Daoy (cell line): ENCODE measurements around the gene RABEP1. TPM values are rescaled to one million over a fixed set of nuclear protein-coding genes. Genes with fewer than 3 reads are reported as not detected.
A peak's percentile ranks its signal among the peaks of the same experiment; 100 is the strongest.

Source experiments
- DNase-seq: peaks from one replicate; pipeline ENCODE4 v3.0.0-alpha.2; 2015; ENCODE audit warnings: low read depth
- total RNA-seq: library from RNA; depleted of rRNA; stranded (reverse); fragments of >200 nt; shearing (Covaris generic); gene quantifications from 2 replicates; pipeline ENCODE4 v1.2.3, GENCODE V29; 2014

The RABEP1 gene
- total RNA-seq, 1 experiment from 2014 or later: 45.7 TPM

DNA sequence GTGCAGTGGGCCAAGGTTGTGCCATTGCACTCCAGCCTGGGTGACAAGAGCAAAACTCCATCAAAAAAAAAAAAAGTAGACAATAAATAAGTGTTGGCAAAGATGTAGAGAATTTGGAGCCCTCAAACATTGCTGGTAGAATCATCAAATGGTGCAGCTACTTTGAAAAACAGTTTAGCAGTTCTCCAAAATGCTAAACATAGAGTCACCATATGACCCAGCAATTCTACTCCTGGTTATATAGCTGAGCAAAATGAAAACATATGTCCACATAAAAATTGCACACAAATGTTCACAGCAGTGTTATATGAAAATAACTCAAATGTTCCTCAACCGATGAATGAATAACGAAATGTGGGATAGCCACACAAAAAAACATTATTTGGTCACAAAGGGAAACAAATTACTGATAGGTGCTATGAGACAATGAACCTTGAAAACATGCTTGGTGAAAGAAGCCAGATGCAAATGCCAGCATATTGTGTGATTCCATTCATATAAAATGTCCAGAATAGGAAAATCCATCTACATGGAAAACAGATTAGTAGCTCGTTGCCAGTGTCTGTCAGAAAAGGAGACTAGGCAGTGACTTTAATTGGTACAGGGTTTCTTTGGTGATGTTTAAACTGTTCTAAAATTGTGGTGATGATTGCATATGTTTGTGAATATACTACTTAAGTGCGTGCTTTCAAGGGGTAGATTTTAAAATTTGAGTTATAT, 12.7 kb upstream of the RABEP1 start:
- DNase-seq: no peak

DNA sequence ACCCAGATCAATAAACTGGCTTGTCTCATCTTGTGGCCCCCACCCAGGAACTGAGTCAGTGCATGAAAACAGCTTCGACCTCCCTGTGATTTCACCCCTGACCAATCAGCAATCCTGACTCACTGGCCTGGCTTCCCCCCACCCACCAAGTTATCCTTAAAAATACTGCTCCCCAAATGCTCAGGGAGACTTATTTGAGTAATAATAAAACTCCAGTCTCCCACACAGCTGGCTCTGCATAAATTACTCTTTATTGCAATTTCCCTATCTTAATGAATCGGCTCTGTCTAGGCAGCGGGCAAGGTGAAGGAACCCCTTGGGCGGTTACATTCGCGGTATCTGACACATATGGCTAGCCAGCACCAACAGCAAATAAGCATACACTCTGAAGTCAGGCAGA, 9.8 kb upstream of the RABEP1 start:
- DNase-seq: peak; percentile 20

DNA sequence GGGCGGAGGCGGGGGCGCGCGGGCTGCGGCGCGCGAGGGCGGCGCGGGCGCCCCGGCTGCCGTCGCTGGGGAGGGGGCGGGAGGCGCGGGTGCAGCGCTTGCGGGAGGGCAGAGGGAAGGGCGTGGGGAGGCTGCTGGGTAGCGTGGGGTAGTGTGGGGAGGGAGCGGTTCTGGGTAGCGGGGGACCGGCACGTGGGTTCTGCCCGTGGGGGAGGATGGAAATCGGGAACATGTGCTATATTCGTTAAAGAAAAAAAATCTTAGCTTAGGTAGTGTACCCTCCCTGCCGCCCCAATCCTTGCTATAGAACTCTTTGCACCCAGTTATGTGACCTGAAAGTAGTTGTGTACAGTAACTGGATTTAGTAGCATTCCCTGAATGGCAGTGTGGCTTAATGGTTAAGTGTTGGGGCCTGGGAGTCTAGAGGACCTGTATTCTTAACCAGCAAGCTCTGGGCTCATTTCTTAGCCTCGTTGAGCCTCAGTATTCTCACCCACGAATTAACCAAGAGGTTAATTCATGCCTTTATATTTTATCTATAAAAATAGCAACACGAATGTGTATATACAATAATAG, 646 bp downstream of the RABEP1 start:
- peak; percentile 23 for DNase-seq

DNA sequence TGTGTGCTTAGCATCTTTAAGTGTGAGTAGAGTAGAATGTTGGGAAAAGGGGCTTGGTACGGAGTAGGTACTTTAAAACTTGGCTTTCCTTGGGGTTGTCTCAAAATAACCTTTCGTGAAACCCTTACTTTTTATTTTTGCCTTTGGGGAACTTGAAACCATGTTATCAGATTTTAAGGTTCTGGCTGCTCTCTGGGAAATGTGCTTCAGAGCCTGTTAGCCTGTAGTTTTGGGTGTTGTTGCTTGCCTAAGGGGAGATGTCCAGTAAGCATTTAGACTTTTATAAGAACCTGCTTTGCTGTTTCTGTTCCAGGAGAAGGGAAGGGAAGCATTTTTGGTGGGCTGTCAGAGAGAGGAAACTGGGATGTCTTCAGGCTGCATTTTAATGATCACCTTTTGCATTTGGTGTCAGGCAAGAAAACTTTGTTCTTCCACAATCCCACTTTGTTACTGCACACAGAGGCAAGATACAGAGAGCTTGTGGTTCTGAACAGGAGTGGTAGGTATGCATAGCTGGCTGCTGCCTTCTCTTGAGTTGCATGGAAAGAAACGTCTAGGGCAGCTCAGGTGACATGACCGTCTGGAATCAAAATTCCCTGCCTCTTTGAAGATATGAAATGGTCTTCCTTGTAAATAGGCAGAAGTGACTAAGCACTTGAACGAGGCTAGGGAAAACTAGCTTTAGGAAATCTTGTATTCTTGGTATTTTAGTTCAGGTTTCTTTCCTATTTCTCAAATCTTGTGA, 1.7 kb downstream of the RABEP1 start:
- no peak for DNase-seq

DNA sequence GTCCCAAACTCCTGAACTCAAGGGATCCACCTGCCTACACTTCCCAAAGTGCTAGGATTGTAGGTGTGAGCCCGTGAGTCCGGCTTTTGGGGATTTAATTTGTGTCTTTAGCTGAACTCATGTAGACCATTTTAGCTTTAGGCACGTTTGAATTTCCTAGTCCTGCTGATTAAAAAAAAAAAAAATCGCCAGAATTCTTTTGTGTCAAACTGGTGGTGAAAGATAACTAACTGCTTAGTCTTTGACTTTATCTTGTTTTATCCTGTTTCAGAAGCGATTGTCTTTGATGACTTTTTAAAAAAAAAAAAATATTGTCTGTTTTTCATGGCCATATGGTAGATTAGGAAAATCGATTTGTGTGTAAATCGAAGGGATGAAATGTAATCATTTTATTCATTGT, 2.6 kb downstream of the RABEP1 start:
- DNase-seq: no peak

DNA sequence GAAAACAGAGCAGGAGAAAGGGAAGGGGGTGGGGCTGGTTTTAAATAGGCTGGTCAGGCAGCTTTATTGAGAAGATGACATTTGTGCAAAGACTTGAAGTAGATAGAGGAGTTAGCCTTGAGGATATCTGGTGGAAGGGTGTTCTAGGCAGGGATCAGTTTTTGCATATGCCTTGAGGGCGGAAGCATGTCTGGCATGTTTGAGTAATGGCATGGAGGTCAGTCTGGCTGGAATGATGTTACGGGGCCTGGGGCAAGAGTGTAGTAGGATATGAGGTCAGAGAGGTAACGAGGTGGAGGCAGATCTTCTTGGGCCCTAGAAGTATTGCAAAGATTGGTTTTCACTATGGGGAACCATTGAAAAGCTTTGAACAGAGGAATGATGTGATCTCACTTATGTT, 4.8 kb downstream of the RABEP1 start:
- DNase-seq: no peak

DNA sequence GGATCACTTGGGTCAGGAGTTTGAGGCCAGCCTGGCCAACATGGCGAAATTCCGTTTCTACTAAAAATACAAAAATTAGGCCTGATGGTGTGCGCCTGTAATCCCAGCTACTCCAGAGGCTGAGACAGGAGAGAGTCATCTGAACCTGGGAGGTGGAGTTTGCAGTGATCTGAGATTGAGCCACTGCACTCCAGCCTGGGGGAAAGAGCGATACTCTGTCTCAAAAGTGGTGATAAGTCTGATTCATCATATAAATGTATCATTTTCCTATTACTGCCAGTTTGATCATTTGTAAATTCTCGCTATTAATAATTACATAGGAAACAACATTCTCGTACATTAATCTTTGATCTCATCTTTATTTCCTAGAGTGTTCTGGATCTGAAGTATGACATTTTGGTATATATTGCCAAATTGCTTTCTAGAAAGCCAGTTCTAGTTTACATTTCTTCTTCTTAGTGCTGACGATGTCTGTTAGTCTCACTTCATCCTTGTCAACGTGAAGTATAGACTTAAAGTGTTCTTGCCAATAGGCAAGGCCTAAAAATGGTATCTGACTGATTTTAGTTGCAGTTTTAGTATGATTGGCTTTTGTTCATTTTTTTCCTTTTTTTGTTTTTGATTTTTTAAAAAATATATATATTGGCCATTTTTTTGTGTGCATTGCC, 9.7 kb downstream of the RABEP1 start:
- no peak for DNase-seq

DNA sequence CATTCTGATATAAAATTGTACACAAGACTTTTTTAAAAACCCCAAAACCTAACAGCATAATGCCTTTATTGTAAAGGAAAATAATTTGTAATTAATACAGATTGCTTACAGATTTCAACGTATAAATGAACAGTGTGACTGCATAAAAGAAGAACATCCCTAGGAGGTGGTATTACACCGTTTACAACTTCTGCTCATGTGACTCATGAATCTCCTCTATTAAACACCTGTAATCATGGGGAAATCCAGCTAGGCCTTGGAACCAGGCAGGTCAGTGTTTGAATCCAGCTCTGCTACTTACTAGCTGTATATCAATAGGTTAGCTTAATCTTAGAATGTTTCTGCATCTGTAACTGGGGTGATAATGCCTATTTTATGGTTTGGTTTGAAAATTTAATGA, 15.2 kb downstream of the RABEP1 start:
- no peak for DNase-seq

DNA sequence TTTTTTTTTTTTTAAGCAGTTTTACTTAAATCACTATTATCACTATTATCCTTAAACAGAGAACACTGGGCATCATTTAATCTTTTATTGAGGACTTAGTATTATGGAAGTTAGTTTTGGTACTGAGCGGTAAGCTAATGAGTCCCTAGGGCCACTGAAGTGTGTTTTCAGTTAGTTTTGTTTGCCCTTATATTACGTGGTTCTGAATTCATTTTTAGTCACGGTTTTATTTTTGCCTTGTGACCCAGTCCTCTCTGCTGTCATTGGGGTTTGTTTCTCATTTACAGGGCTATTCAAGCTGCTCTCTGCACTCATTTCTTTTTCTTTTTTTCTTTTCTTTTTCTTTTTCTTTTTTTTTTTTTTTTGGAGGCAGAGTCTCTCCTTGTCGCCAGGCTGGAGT, 17.3 kb downstream of the RABEP1 start:
- DNase-seq: no peak

DNA sequence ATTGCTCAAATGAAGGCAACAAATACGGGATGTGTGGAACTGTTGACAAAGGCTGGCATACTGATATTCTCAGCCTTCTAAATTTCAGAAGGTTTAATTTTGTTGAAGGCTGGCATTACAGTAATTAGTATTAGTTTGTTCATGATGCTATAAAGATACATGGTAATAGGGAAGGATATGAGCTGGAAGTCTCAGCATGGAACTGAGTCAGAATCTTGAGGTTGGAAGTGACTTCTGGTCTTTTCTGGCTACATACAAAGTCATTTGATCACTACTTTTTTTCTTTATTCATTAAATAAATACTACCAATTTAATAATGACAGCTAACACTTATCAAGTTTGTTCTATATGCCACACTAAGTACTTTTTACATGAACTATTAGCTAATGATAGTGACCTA, 22.6 kb downstream of the RABEP1 start:
- DNase-seq: no peak

DNA sequence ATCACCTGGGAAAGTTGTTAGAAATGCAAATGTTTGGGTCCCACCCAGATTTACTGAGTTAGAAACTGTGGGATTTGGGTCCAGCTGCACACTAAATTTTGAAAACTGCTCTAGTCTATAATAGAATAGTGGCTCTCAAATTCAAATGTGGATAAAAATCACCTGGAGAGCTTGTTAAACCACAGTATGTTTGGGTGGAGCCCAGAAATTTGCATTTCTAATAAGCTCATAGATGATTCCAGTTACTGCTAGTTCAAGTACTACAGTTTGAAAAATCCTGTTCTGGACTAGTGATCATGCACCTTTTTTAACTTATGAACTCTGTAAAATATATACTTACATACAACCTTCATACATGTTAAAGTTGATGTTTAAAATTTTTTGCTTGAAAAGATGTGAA, 27.8 kb downstream of the RABEP1 start:
- no peak for DNase-seq

DNA sequence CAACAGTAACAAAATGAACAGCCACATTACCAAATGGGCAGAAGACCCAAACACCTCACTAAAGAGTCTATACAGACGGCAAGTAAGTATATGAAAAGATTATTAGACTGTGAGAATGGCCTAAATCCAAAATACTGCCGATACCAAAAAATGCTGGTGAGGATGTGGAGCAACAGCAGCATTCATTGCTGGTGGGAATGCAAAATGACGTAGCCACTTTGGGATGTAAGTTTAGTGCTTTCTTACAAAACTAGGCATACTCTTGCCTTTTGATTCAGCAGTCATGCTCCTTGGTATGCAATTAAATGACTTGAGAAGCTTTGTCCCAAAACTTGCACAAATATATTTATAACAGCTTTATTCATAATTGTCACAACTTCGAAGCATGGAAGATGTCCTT, 43.8 kb downstream of the RABEP1 start:
- DNase-seq: no peak

DNA sequence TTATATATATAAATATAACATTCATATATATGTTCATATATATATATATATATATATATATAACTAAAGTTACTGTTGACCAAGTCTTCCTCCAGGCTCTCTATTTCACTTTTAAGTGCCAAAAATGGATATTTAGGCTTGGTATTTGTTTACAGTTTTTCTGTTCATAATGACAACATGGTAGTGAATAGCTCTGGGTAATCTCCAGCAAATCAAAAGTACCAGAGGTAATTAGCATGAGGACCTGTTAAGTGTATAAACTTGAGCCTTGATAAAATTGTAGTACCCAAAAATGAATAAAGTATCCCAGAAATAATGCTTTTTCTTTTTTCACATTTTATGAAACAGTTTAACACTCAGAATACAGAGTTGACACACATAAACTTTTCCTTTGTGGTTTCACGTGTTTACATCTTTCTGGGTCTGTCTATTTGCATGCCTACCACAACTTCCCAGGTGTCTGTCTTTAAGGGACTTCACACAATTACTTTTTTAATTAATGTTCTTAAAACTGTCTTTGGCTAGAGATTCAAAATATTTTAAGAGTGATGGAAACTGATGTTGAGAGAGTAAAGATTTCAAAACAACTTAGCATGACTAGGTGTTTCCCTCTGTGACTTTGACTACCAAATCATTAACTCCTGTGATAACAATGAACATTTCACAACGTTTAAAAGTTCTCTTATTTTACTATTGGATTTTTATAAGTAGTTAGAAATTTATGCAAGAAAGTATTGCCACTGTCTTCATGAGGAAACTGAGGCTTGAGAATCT, 47.9 kb downstream of the RABEP1 start:
- no peak for DNase-seq

DNA sequence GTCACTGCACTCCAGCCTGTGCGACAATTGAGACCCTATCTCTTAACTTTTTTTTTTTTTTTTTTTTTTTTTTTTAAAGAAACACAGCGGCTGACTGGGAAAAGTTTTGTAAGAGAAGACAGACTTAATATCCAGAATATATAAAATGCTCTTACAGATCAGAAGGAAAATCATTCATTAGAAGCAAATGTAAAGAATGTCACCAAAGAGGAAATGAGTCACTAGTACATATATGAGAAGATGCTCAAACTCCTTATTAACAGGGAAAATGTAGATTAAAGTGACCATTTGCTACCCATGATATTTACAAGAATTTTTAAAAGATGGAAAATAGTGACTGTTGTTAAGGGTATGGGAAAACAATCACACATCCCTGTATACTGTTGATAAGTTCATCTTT, 48.9 kb downstream of the RABEP1 start:
- DNase-seq: no peak

DNA sequence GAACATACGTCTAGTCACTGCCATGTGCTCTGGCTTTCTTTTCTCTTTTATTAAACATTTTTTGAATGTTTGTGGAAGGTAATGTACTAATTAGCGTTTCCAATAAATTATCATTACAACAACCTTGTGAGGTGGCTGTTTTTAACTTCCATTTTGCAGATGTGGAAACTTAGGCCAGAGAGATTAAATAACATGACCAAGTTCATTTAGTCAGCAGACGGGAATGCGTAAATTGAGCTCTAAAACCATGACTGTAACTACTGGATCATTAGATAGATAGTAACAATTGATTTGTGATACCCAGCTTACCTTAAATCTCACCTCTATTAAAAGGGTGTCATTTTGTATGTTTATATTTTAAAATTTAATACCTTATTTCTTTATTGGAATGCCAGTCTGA, 49.4 kb downstream of the RABEP1 start:
- DNase-seq: no peak

DNA sequence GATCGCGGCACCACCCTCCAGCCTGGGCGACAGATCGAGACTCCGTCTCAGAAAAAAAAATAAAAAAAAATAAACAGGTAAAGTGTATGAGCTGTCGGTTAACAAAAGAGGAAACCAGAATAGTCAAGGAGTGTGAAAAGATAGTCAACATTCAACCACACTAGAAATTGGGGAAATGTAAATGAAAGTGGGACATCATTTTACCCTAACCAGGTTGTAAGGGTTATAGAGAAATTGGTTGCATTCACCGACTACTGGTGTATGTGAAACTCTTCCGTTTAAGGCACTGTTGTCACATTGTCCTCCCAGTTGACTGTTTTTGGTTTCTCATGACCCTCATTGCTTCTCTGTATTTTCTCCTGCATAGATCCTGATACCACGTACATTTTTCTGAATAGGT, 62.8 kb downstream of the RABEP1 start:
- no peak for DNase-seq

DNA sequence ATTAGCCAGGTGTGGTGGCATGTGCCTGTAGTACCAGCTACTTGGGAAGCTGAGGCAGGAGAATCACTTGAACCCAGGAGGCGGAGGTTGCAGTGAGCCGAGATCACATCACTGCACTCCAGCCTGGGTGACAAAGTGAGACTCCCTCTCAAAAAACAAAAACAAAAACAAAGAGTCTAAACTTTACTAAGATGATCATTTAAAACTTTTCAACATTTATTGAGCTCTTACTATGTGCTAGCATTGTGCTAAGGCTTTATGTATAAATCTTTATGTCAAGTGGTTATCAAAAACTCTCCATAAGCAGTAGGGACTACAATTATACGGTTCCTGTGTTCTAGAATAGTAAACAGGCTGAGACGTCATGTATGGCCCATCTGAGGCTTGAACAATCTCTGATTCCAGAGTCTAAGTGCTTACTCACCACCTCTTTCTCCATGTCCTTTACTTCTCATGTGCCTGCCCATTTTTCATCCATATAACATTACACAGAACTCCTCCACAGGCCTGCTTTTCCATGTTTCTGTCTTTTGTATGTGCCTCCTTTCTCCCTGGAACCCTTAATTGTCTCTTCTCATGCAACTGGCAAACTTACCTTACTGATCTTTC, 70.7 kb downstream of the RABEP1 start:
- DNase-seq: no peak

DNA sequence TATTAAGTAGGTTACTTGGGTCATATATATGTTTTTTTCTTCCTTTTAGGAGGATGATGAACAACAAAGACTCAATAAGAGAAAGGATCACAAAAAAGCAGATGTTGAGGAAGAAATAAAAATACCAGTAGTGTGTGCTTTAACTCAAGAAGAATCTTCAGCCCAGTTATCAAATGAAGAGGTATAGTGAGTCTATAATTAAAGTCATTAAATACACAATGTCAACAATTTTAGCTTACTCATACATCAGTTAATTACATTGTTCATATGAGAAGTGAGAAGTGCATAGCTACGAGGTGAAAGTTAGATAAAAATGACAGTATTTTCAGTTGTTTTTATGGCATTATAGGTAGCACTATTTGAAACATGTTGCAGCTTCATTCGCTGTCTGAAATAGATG, 72.2 kb downstream of the RABEP1 start:
- DNase-seq: no peak

DNA sequence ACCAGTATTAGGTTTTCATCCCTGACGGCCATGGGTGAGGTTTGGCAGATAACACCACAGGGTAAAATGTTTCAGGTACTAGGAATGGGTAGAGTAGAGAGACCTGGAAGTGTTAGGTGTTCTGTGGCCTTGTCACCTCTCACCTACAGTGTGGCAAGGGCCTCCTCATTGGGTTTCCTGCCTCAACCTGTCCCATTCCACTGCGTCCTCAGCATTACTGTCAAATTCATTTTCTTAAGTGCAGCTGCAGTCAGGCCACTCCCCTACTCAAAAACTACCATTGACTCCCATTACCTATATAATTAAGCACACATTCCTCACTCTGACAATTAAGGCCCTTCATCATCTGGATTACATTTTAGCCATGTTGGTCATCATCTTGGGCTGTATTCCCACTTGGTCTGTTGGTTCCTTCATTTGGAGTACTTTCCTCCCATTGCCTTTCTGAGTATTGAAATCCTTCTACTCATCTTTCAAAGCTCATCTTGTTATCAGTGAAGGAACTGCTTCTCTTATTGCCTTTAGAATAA, 72.9 kb downstream of the RABEP1 start:
- DNase-seq: no peak

DNA sequence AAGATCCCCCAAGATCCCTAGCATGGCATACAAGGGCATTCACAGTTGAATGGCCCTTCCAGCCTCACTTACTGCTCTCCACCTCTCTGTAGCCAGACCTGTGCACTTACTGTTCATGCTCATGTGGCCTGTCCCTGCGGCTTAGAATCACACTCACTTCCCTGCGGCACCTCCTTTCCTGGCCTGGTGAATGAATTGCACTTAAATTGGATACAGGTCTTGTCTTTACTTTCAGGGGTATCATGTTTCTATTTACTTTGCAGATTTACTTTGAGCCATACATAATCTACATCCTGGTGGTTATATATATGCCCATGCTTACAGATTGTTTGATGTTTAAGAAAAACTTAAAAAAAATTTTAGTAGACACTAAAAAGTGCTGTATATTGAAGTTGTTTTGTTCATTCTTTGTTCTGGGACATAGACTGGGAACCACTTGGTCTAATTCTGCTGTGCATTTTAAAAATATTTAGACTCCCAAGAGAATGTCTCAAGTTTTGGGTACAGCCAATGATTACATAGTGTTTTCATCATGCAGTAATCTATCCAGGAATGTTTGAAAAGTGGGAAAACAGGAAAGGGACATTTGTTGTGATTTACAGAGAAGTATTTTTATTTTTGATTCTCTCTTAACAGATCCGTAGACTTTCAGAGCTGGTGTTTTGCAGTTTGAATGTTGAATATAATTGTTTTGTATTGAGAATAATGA, 73.5 kb downstream of the RABEP1 start:
- DNase-seq: no peak

DNA sequence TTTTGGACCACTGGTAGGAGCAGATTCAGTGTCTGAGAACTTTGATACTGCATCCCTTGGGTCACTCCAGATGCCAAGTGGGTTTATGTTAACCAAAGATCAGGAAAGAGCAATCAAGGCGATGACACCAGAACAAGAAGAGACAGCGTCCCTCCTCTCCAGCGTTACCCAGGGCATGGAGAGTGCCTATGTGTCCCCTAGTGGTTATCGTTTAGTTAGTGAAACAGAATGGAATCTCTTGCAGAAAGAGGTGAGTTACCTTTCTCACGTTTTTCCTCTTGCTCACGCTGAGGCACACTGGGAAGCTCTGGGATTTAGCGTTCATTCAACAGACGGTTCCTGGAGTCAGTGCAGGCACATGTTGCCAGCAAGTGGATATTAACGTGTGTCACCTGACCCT, 79.3 kb downstream of the RABEP1 start:
- no peak for DNase-seq
